HepG2 (cell line): ENCODE data around the gene ARHGAP26. TPM values are rescaled to one million over a fixed set of nuclear protein-coding genes. Genes with fewer than 3 reads are reported as not detected.

ENCODE experiments used
- ADNP ChIP-seq: sonication (generic); formaldehyde crosslinking; IDR thresholded peaks from 2 replicates; pipeline ENCODE4 v1.4.0; 2020; ENCODE audit warnings: missing genetic modification reagents
- FOSL1 ChIP-seq: sonication (generic); formaldehyde crosslinking; IDR thresholded peaks from 2 replicates; pipeline ENCODE4 v1.9.0; 2021; ENCODE audit warnings: missing genetic modification reagents, borderline replicate concordance
- RORA ChIP-seq: sonication (generic); formaldehyde crosslinking; IDR thresholded peaks from 2 replicates; pipeline ENCODE4 v1.5.0; 2020; ENCODE audit warnings: mild to moderate bottlenecking, missing genetic modification reagents, moderate library complexity
- SAFB2 ChIP-seq: sonication (generic); formaldehyde crosslinking; IDR thresholded peaks from 2 replicates; pipeline ENCODE4 v1.5.1; 2020; ENCODE audit warnings: missing genetic modification reagents, low read depth, mild to moderate bottlenecking, borderline replicate concordance
- SRY ChIP-seq: sonication (generic); formaldehyde crosslinking; IDR thresholded peaks from 2 replicates; pipeline ENCODE4 v1.8.0; 2022; ENCODE audit warnings: mild to moderate bottlenecking, missing genetic modification reagents
- TCF7L2 ChIP-seq: IDR thresholded peaks from 2 replicates; pipeline ENCODE4 v1.6.1; 2011; ENCODE audit warnings: mild to moderate bottlenecking, low read depth, low read length, moderate library complexity
- THRA ChIP-seq: sonication (generic); formaldehyde crosslinking; IDR thresholded peaks from 2 replicates; pipeline ENCODE4 v1.4.0; 2020; ENCODE audit warnings: missing genetic modification reagents, borderline replicate concordance
- TOE1 ChIP-seq: sonication (generic); formaldehyde crosslinking; IDR thresholded peaks from 2 replicates; pipeline ENCODE4 v1.4.0; 2020; ENCODE audit warnings: mild to moderate bottlenecking, missing genetic modification reagents
- ZGPAT ChIP-seq: IDR thresholded peaks from 2 replicates; pipeline ENCODE4 v1.6.1; 2016; ENCODE audit warnings: mild to moderate bottlenecking
- ZNF136 ChIP-seq: sonication (generic); formaldehyde crosslinking; IDR thresholded peaks from 2 replicates; pipeline ENCODE4 v1.8.1; 2022; ENCODE audit warnings: low read depth, mild to moderate bottlenecking, moderate library complexity, missing genetic modification reagents
- ZNF33A ChIP-seq: sonication (generic); formaldehyde crosslinking; IDR thresholded peaks from 2 replicates; pipeline ENCODE4 v1.5.1; 2020; ENCODE audit warnings: missing genetic modification reagents, mild to moderate bottlenecking, moderate library complexity, borderline replicate concordance
- ZNF598 ChIP-seq: sonication (generic); formaldehyde crosslinking; IDR thresholded peaks from 2 replicates; pipeline ENCODE4 v1.5.1; 2020; ENCODE audit warnings: mild to moderate bottlenecking, missing genetic modification reagents, borderline replicate concordance
- ZNF644 ChIP-seq: IDR thresholded peaks from 2 replicates; pipeline ENCODE4 v1.6.1; 2016; ENCODE audit warnings: low read depth
- ZNF724P ChIP-seq: sonication (generic); formaldehyde crosslinking; IDR thresholded peaks from 2 replicates; pipeline ENCODE4 v1.8.0; 2022; ENCODE audit warnings: missing genetic modification reagents, borderline replicate concordance
- polyA plus RNA-seq, 8 experiments: library from polyadenylated mRNA; depleted of rRNA in 3 of 8; stranded (reverse) in 7 of 8; unstranded in 1 of 8; fragments of >200 nt; fragmentation: Illumina TruSeq in 4 of 8; extraction: Trizol in 4 of 8; gene quantifications; 2 replicates each; pipeline versions ENCODE4 v1.2.1 to v1.2.3, GENCODE V29; 2011 to 2016; ENCODE audit warnings: low read depth in 4 of 8, missing spikeins in 1 of 8, mixed read lengths in 1 of 8; ENCODE audit not compliant: insufficient read depth in 1 of 8
- total RNA-seq, 5 experiments: library from RNA; depleted of rRNA; stranded (reverse); fragments of >200 nt; fragmentation: Illumina TruSeq; extraction: Trizol; gene quantifications; 2 replicates each; pipeline ENCODE4 v1.2.3, GENCODE V29; 2016; ENCODE audit warnings: low read depth in 1 of 5
- TF ChIP-seq, protein P1 (sequence below): sonication (generic); formaldehyde crosslinking; IDR thresholded peaks from 2 replicates; pipeline ENCODE4 v1.5.1; 2020; ENCODE audit warnings: mild to moderate bottlenecking, missing genetic modification reagents
- TF ChIP-seq, protein P2 (sequence below): IDR thresholded peaks from 2 replicates; pipeline ENCODE4 v1.6.1; 2016

The ARHGAP26 gene
- total and polyA plus RNA-seq, 2 of the 13 experiments (the other 11 are each of a cell fraction or from before 2014, with no cell fraction given) = 9.6 to 18.2 TPM

- TF ChIP-seq ZNF33A (CRISPR knock-in tag) = no peak
- no peak for TF ChIP-seq THRA (CRISPR knock-in tag)
- TF ChIP-seq, protein P1, sequence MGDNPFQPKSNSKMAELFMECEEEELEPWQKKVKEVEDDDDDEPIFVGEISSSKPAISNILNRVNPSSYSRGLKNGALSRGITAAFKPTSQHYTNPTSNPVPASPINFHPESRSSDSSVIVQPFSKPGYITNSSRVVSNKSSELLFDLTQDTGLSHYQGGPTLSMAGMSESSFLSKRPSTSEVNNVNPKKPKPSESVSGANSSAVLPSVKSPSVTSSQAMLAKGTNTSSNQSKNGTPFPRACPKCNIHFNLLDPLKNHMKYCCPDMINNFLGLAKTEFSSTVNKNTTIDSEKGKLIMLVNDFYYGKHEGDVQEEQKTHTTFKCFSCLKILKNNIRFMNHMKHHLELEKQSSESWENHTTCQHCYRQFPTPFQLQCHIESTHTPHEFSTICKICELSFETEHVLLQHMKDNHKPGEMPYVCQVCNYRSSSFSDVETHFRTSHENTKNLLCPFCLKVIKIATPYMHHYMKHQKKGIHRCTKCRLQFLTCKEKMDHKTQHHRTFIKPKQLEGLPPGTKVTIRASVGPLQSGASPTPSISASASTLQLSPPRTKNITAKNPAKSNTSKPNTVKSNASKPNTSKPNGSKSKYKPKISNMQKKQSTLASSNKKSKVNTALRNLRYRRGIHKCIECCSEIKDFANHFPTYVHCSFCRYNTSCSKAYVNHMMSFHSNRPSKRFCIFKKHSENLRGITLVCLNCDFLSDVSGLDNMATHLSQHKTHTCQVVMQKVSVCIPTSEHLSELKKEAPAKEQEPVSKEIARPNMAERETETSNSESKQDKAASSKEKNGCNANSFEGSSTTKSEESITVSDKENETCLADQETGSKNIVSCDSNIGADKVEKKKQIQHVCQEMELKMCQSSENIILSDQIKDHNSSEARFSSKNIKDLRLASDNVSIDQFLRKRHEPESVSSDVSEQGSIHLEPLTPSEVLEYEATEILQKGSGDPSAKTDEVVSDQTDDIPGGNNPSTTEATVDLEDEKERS (CRISPR knock-in tag) = no peak
- TF ChIP-seq RORA = no peak
- peak; percentile 73 for TF ChIP-seq ZNF644 (CRISPR knock-in tag)
- TF ChIP-seq, protein P2, sequence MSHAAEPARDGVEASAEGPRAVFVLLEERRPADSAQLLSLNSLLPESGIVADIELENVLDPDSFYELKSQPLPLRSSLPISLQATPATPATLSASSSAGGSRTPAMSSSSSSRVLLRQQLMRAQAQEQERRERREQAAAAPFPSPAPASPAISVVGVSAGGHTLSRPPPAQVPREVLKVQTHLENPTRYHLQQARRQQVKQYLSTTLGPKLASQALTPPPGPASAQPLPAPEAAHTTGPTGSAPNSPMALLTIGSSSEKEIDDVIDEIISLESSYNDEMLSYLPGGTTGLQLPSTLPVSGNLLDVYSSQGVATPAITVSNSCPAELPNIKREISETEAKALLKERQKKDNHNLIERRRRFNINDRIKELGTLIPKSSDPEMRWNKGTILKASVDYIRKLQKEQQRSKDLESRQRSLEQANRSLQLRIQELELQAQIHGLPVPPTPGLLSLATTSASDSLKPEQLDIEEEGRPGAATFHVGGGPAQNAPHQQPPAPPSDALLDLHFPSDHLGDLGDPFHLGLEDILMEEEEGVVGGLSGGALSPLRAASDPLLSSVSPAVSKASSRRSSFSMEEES (CRISPR knock-in tag) = no peak
- TF ChIP-seq ZNF598 (CRISPR knock-in tag) = no peak
- no peak for TF ChIP-seq SAFB2 (CRISPR knock-in tag)
- no peak for TF ChIP-seq ADNP (CRISPR knock-in tag)
- TF ChIP-seq SRY (CRISPR knock-in tag) = no peak
- TF ChIP-seq ZNF724P (CRISPR knock-in tag) = no peak
- TF ChIP-seq ZNF136 = no peak
- TF ChIP-seq ZGPAT (CRISPR knock-in tag) = no peak
- no peak for TF ChIP-seq TCF7L2
- TF ChIP-seq TOE1 = no peak
- TF ChIP-seq FOSL1 (CRISPR knock-in tag) = peak; percentile 56; the same call in 1 of the 2 replicates
These were observed 475.9 kb downstream of the ARHGAP26 start (continued) for GRCh38 chr5:143245929-143246561.
